ENCODE measurements around the gene KCNE3.

DNA sequence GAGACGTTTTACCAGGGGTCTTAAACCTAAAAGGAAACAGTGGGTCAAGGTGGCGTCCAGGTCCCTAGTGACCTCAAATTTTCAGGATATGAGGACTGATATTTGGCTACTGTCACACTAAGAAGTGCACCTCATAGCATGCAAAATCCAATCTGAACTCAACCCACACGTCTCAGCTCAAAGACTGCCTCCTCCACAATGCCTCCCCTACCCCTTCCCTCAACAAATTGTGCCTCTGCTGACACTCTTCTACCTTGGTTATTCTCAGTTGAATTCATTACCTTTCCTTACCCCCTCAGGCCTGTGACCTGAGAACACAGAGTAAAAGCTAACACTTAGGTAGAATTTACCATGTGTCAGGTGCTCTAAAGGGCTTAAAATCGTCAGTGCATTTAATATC, 38.6 kb upstream of the KCNE3 start:
- TF ChIP-seq, protein P1, sequence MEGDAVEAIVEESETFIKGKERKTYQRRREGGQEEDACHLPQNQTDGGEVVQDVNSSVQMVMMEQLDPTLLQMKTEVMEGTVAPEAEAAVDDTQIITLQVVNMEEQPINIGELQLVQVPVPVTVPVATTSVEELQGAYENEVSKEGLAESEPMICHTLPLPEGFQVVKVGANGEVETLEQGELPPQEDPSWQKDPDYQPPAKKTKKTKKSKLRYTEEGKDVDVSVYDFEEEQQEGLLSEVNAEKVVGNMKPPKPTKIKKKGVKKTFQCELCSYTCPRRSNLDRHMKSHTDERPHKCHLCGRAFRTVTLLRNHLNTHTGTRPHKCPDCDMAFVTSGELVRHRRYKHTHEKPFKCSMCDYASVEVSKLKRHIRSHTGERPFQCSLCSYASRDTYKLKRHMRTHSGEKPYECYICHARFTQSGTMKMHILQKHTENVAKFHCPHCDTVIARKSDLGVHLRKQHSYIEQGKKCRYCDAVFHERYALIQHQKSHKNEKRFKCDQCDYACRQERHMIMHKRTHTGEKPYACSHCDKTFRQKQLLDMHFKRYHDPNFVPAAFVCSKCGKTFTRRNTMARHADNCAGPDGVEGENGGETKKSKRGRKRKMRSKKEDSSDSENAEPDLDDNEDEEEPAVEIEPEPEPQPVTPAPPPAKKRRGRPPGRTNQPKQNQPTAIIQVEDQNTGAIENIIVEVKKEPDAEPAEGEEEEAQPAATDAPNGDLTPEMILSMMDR (IDR thresholded peaks at IDR 0.05; ENCODE audit: insufficient read depth, low read length, poor library complexity, severe bottlenecking), result no peak
- TF ChIP-seq EZH2phosphoT487 (conservative IDR thresholded peaks at IDR 0.05; ENCODE audit: low read length), result no peak
